ENCODE data around the gene DEFB123.

- TF ChIP-seq CTCF (IDR thresholded peaks at IDR 0.05): no peak
- TF ChIP-seq POLR2A (IDR thresholded peaks at IDR 0.05): no peak
Observed at GRCh38 chr20:31488115-31488514, 47.7 kb downstream of the DEFB123 start.
